SW480 (cell line): ENCODE measurements around the gene FRMD4B.
A peak's percentile ranks its signal among the peaks of the same experiment; 100 is the strongest.
"Not testable (repeated sequence)": the region's sequence is repeated elsewhere in the genome, so short reads cannot be mapped to it uniquely, and the experiment has no call there.

Experiments used
- DNase-seq: peaks from one replicate; pipeline ENCODE4 v3.0.0-alpha.2; 2016; ENCODE audit warnings: low spot score

Gene FRMD4B

DNA sequence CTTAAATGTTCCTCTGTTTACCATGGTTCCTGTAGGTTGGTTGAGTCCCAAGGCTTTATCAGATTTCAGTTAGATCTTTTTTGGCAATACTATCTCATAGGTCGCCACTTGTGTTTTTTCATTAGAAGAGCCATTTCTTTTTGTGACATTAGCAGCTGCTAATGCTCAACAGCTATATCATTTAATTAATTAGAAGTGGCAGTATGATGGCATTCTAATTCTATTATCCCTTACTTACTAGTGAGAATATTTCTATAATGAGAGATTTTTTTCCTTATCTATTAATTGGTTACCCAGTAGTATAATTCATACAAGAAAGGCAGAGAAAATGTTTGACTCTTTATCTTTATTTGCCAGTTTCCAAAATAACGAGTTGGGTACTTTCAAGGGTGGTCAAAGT, 25.2 kb downstream of the FRMD4B start:
- no peak for DNase-seq

GRCh38 chr3:69359916-69360315, 26.0 kb downstream of the FRMD4B start:
- DNase-seq, result no peak

- DNase-seq, result no peak
Measured at GRCh38 chr3:69359339-69359893, 26.5 kb downstream of the FRMD4B start.

GRCh38 chr3:69357196-69357595, 28.7 kb downstream of the FRMD4B start:
- no peak for DNase-seq

DNA sequence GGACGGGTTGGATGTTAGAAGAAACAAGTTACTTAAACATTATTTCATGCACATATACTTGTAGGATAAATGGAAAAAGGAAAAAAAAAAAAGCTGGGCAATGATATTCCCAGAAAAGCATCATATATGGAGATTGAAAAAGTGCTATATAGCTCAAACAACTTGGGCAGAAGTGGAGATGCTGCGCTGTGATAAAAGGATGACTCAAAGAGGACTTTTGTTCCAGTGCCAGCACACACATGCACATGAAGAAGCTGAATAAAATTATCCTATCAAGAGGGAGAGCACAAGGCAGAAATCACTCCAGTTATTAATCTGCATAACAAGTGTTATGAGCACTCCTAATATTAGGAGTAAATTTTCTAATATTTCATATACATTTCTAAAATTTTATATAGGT, 30.9 kb downstream of the FRMD4B start:
- no peak for DNase-seq

- no peak for DNase-seq
Measured at GRCh38 chr3:69353503-69353902, 32.4 kb downstream of the FRMD4B start.

DNA sequence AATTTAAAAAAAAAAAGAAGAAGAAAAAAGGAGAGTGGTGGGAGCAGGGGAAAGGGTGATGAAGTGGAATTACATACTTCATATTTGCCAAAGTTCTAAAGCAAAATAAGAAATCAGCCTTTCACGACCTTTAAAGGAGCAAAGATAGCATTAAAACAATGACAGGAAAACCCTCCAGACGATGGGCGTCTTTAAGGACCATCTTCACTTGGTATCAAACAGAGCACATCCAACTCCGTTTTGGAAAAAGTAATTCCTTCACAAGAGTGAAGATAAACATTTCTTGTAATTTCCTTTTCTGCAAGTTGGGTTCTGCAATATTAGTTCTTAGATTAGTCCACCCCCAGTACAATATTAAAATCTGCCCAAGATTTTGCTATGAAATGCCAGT, 32.8 kb downstream of the FRMD4B start:
- DNase-seq, result no peak

GRCh38 chr3:69352305-69353087, 33.4 kb downstream of the FRMD4B start:
- peak; percentile 15 for DNase-seq

- no peak for DNase-seq
Measured at GRCh38 chr3:69343875-69344274, 42.0 kb downstream of the FRMD4B start.

- no peak for DNase-seq
Measured at GRCh38 chr3:69342074-69342473, 43.8 kb downstream of the FRMD4B start.

GRCh38 chr3:69339760-69340159, 46.1 kb downstream of the FRMD4B start:
- DNase-seq, result no peak

- no peak for DNase-seq
Measured at GRCh38 chr3:69338911-69339310, 47.0 kb downstream of the FRMD4B start.

DNA sequence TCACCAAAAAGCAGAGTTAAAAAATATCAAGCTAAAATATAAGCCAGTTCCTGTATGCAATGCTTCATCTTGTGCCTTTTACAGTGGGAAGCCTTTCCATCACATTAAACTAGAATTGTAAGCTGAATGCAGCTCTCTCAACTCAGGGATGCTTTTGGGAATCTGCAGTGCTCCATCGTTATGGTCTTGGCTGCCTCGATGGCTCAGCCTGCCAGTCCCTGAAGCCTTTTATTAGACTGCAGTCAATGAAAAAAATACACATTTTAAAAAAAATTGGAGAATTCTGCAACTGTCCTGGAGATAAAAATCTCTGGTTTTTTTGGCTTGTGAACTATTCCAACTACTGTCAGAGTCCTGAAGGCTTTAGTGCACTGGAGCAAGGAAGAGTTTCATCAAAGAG, 53.0 kb downstream of the FRMD4B start:
- DNase-seq, result no peak

- DNase-seq, result no peak
Measured at GRCh38 chr3:69330891-69331400, 54.9 kb downstream of the FRMD4B start.

GRCh38 chr3:69329892-69330291, 56.0 kb downstream of the FRMD4B start:
- DNase-seq, result no peak

DNA sequence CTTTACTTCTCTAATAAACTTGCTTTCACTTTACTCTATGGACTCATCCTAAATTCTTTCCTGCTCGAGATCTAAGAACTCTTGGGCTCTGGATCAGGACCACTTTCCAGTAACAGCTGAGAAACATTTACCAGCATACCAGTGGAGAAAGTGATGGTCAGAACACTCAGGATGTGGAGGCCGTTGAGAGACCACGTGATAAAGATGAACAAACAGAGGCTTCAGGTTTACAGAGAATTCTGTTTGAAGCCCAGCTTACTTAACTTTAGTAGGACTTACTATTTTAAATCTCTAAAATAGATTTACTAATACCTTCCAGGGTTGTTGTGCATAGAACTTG, 57.0 kb downstream of the FRMD4B start:
- DNase-seq, result no peak

- no peak for DNase-seq
Measured at GRCh38 chr3:69328103-69328962, 57.6 kb downstream of the FRMD4B start.

DNA sequence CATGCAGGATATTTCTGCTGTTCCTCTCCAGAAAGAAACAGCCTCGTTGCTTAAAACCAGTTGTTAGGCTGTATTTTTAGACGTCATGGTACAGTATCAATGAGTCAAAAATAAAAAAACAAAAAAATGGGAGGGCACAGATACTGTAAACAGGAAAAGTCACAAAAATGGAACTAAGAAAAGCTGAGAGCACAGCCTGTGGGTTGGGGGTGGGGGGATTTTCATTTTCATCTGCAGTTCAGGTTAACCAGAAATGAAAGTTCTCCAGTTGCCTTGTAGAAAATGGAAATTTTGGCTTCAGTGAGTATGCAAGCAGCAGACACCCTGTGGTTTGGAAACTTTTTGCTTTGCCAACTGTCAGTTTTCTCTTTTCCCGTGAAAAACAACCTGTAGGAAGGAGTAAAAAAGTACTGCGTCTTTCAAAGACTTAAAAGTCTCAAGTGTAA, 59.0 kb downstream of the FRMD4B start:
- DNase-seq, result no peak

DNA sequence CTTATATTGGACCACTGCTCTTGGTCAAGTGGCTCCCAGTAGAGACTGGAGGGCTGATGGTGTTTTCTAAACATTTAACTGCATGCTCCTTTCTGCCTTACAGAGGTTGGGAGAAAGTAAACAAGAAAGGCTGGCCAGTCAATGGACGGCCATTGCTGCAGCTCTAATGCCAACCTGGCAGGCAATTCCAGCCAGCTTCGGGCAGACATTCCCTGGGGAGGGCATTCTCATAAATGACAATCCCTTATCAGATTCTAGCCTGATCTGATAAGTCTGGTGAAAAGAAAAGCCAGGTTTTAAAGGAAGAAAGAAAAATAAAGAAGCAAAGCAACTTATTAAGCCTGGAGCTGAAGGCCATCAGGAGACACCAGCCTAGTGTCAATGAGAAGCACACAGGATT, 60.7 kb downstream of the FRMD4B start:
- no peak for DNase-seq

- DNase-seq, result peak; percentile 17
Measured at GRCh38 chr3:69324362-69325025, 61.4 kb downstream of the FRMD4B start.

DNA sequence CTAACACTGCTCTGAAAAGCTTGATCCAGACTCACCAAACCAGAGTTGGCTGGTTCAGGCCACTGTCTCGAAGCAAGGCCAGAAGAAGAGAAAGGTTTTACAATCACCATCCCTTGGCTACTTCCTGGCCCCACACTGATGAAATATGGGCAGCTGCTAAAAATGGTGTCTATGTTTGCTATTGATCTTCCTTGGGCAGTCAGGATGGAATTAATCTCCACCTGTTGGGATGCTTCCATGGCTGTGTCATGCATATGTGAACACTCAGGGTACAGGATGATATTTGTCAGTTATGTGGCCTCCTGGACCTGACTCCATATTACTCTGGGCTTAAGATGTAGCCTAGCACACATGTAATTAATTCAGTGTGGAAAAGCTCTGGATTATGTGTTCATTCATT, 61.9 kb downstream of the FRMD4B start:
- no peak for DNase-seq

DNA sequence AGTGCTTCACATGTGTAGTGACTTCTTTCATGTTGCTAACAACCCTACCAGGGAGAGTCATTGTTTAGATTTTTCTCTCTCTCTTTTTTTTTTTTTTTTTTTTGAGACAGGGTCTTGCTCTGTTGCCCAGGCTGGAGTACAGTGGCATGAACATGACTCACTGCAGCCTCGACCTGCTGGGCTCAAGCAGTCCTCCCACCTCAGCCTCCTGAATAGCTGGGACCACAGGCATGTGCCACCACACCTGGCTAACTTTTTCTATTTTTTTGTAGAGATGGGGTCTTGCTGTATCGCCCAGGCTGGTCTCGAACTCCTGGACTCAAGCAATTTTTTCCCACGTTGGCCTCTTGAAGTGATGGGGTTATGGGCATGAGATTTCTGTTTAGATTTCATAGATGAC, 63.4 kb downstream of the FRMD4B start:
- DNase-seq, result not testable (repeated sequence)
